Aorta (tissue), 5 donors: Measurements from ENCODE around the gene TBATA. TPM values are rescaled to one million over a fixed set of nuclear protein-coding genes. Genes with fewer than 3 reads are reported as not detected.

ENCODE experiments used
- ATAC-seq: fragments of 200-7000 bp; cut with Tn5 transposase; one replicate; pipeline ENCODE4 v1.9.1; 2022; ENCODE audit warnings: moderate library complexity; ENCODE audit not compliant: low FRiP score
- DNase-seq, 2 donors: peaks; one replicate each; pipeline ENCODE4 v3.0.0-alpha.2; 2020
- H3K27ac ChIP-seq, 2 donors: one replicate each; pipeline ENCODE4 v1.5.1; 2013; ENCODE audit warnings: low read length in 2 of 2, mild to moderate bottlenecking in 2 of 2, moderate library complexity in 2 of 2, control low read depth in 1 of 2, inconsistent platforms in 1 of 2, low read depth in 1 of 2
- H3K27me3 ChIP-seq, 2 donors: one replicate each; pipeline ENCODE4 v1.6.1; 2013; ENCODE audit warnings: control low read depth in 1 of 2, low read length in 1 of 2, mild to moderate bottlenecking in 1 of 2, moderate library complexity in 1 of 2; ENCODE audit not compliant: insufficient read depth in 2 of 2, control insufficient read depth in 1 of 2
- H3K36me3 ChIP-seq, 2 donors: one replicate each; pipeline ENCODE4 v1.6.1; 2013; ENCODE audit warnings: control low read depth in 1 of 2, low read length in 1 of 2, mild to moderate bottlenecking in 1 of 2; ENCODE audit not compliant: insufficient read depth in 2 of 2, control insufficient read depth in 1 of 2
- H3K4me1 ChIP-seq, 2 donors: one replicate each; pipeline ENCODE4 v1.6.1; 2013; ENCODE audit warnings: low read length in 2 of 2, control low read depth in 1 of 2, mild to moderate bottlenecking in 1 of 2, moderate library complexity in 1 of 2; ENCODE audit not compliant: insufficient read depth in 2 of 2, control insufficient read depth in 1 of 2
- H3K4me3 ChIP-seq, 2 donors: one replicate each; pipeline ENCODE4 v1.5.1; 2013; ENCODE audit warnings: low read length in 2 of 2, control low read depth in 1 of 2, mild to moderate bottlenecking in 1 of 2
- H3K9me3 ChIP-seq: one replicate; pipeline ENCODE4 v1.6.1; 2013; ENCODE audit warnings: mild to moderate bottlenecking, low read length; ENCODE audit not compliant: control insufficient read depth
- WGBS, 2 donors: extraction: QIAGEN DNeasy Blood & Tissue Kit; methylation state at CpG; one replicate each; pipeline ENCODE4 v1.1.7; 2013; 5-methylcytosine and 5-hydroxymethylcytosine counted together
- intact Hi-C, 2 donors: fragments of 100-400 bp; cut with DNase I; formaldehyde crosslinking; loops; one replicate each; pipeline versions ENCODE4 v1.14.2 to v1.15.0; 2022
- polyA plus RNA-seq, 2 donors: library from polyadenylated mRNA; stranded (reverse); fragments of 200-250 nt; gene quantifications; one replicate each; pipeline ENCODE4 v1.2.3, GENCODE V29; 2013
- total RNA-seq, 2 donors: library from RNA; stranded (reverse); fragmentation: NEBNext Ultra II Directional; extraction: Animal tissue kit (Norgen Biotek cat#: 25700); gene quantifications; one replicate each; pipeline ENCODE4 v1.2.1, GENCODE V29; 2021
- donor health status: healthy with polysubstance abuse.
- donor health status: Bipolar disorder and iron deficiency.
- donor health status: DM: no; HTN: no; CAD: no.
- donor health status: DM: no; HTN: no; CAD: no.
- donor health status: DM: yes; HTN: yes; CAD: no.

TBATA gene
- total and polyA plus RNA-seq, 4 donors = not detected

- H3K27ac ChIP-seq = no peak overlapping the region
- intact Hi-C loops = no loop called here
- WGBS, 2 donors = 0 to 35% methylated on average over 1 of the region's 1 CpG
These were observed 25.8 kb upstream of the TBATA start for GRCh38 chr10:70810967-70811366.

GRCh38 chr10:70809726-70810125 is 24.5 kb upstream of the TBATA start:
- no peaks in the 10 kb centered on the region for H3K4me1 ChIP-seq
- no peak overlapping the region for H3K4me3 ChIP-seq
- no peaks in the 10 kb centered on the region for H3K27me3 ChIP-seq
- intact Hi-C loops = no loop called here
- WGBS, 2 donors = 92 to 96% methylated on average over 2 of the region's 2 CpGs
- DNase-seq (no peak), ATAC-seq (no peak)
- H3K27ac ChIP-seq = no peak overlapping the region
- H3K36me3 ChIP-seq = no peaks in the 10 kb centered on the region
- no peaks in the 10 kb centered on the region for H3K9me3 ChIP-seq

More at GRCh38 chr10:70810967-70811366, 25.8 kb upstream of the TBATA start:
- Histone ChIP-seq H3K27me3 (no peaks in the 10 kb centered on the region), H3K9me3 (no peaks in the 10 kb centered on the region), H3K4me1 (no peaks in the 10 kb centered on the region), H3K4me3 (no peak overlapping the region), H3K36me3 (no peaks in the 10 kb centered on the region)
- DNase-seq (no peak), ATAC-seq (no peak)

- Histone ChIP-seq H3K4me3 (no peak overlapping the region), H3K27me3 (no peaks in the 10 kb centered on the region), H3K36me3 (no peaks in the 10 kb centered on the region), H3K4me1 (no peaks in the 10 kb centered on the region), H3K27ac (no peak overlapping the region), H3K9me3 (no peaks in the 10 kb centered on the region)
- WGBS, 2 donors = 90 to 93% methylated on average over 6 of the region's 6 CpGs
- intact Hi-C loops = no loop called here
- DNase-seq (no peak), ATAC-seq (no peak)
These were observed 23.9 kb upstream of the TBATA start for GRCh38 chr10:70809011-70809611.

- Histone ChIP-seq H3K36me3 (no peaks in the 10 kb centered on the region), H3K4me3 (no peak overlapping the region), H3K9me3 (no peaks in the 10 kb centered on the region), H3K27me3 (no peaks in the 10 kb centered on the region), H3K27ac (no peak overlapping the region), H3K4me1 (no peaks in the 10 kb centered on the region)
- no peak for ATAC-seq
- no peak for DNase-seq
- intact Hi-C loops = no loop called here
- WGBS, 2 donors = 94% methylated on average over 3 of the region's 3 CpGs
These were observed 22.4 kb upstream of the TBATA start for GRCh38 chr10:70807556-70807955.

- Histone ChIP-seq H3K9me3 (no peaks in the 10 kb centered on the region), H3K36me3 (no peaks in the 10 kb centered on the region), H3K4me3 (no peak overlapping the region), H3K4me1 (no peaks in the 10 kb centered on the region), H3K27me3 (no peaks in the 10 kb centered on the region), H3K27ac (no peak overlapping the region)
- ATAC-seq (no peak), DNase-seq (no peak)
- 95 to 100% methylated on average over 1 of the region's 1 CpG for WGBS, 2 donors
- intact Hi-C loops = no loop called here
These were observed 21.7 kb upstream of the TBATA start for GRCh38 chr10:70806841-70807240.

- Histone ChIP-seq H3K4me1 (no peaks in the 10 kb centered on the region), H3K4me3 (no peak overlapping the region), H3K36me3 (no peaks in the 10 kb centered on the region), H3K9me3 (no peaks in the 10 kb centered on the region), H3K27ac (no peak overlapping the region), H3K27me3 (no peaks in the 10 kb centered on the region)
- ATAC-seq (no peak), DNase-seq (no peak)
- WGBS, 2 donors = 97% methylated on average over 3 of the region's 3 CpGs
- intact Hi-C loops = no loop called here
These were observed 20.5 kb upstream of the TBATA start for GRCh38 chr10:70805619-70806215.

GRCh38 chr10:70804421-70804808 is 19.2 kb upstream of the TBATA start:
- Histone ChIP-seq H3K27me3 (no peaks in the 10 kb centered on the region), H3K27ac (no peak overlapping the region), H3K9me3 (no peaks in the 10 kb centered on the region), H3K4me1 (no peaks in the 10 kb centered on the region), H3K4me3 (no peak overlapping the region), H3K36me3 (no peaks in the 10 kb centered on the region)
- intact Hi-C loops = no loop called here
- ATAC-seq (no peak), DNase-seq (no peak)
- WGBS, 2 donors = 51 to 59% methylated on average over 2 of the region's 2 CpGs

- no peaks in the 10 kb centered on the region for H3K9me3 ChIP-seq
- no peaks in the 10 kb centered on the region for H3K4me1 ChIP-seq
- H3K4me3 ChIP-seq = no peak overlapping the region
- ATAC-seq (no peak), DNase-seq (no peak)
- 73 to 79% methylated on average over 2 of the region's 2 CpGs for WGBS, 2 donors
- H3K36me3 ChIP-seq = no peaks in the 10 kb centered on the region
- intact Hi-C loops = no loop called here
- no peaks in the 10 kb centered on the region for H3K27me3 ChIP-seq
- no peak overlapping the region for H3K27ac ChIP-seq
These were observed 18.7 kb upstream of the TBATA start for GRCh38 chr10:70803775-70804420.

GRCh38 chr10:70801854-70802253 is 16.7 kb upstream of the TBATA start:
- Histone ChIP-seq H3K4me3 (no peak overlapping the region), H3K4me1 (no peaks in the 10 kb centered on the region), H3K9me3 (no peaks in the 10 kb centered on the region), H3K27ac (no peak overlapping the region), H3K27me3 (no peaks in the 10 kb centered on the region), H3K36me3 (no peaks in the 10 kb centered on the region)
- no peak for DNase-seq
- ATAC-seq = no peak
- 88 to 100% methylated on average over 1 of the region's 1 CpG for WGBS, 2 donors
- intact Hi-C loops = no loop called here
